Measurements from ENCODE around the gene DMRT2.

DMRT2 gene

GRCh38 chr9:1046639-1047572 lies 3.3 kb upstream of the DMRT2 start:
- no peak for DNase-seq (ENCODE audit: low read depth in 2 of 2, low spot score in 1 of 2)

GRCh38 chr9:1047591-1048230 lies 2.4 kb upstream of the DMRT2 start:
- no peak for DNase-seq (ENCODE audit: low read depth in 2 of 2, low spot score in 1 of 2)

DNA sequence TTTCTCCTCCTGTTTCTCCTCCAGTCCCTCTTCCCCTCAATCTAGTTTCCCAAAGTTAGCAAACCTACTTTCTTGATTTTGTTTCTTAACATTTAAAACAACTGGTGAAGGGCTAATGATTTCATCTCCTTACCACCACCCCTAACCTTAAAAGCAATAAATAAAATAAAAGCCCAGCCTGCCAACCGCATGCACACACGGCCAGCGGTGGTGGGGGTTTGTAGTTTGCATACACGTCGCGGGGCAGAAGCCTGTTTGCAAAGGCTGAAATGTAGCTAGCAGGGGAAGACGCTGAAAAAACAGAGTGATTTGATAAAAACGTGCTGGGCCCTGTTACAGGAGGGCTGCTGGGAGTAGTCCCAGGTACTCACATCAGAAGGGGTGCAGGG lies 1.9 kb upstream of the DMRT2 start:
- DNase-seq (ENCODE audit: low read depth in 2 of 2, low spot score in 1 of 2) = no peak

DNA sequence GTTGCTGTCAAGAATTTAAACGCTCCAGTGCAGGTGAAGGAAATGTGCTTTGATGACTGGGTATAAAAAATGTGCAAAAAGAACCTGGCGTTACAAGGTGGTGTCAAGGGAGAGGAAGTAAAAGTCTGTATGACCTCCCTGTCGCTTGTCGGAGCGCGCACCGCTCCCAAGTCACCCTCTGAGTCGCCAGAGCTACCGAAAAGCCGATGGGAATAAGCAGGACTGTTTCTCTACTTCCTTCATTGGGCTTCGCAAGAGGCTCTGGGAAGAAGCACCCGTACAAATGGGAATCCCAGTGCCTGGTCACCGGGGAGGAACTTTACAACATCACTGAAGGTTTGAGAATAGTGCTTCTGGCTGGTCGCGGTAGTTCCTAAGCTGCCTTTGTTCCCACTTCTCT lies 1.3 kb upstream of the DMRT2 start:
- no peak for DNase-seq (ENCODE audit: low read depth in 2 of 2, low spot score in 1 of 2)

GRCh38 chr9:1049641-1050040 lies 516 bp upstream of the DMRT2 start:
- no peak for DNase-seq (ENCODE audit: low read depth in 2 of 2, low spot score in 1 of 2)

- DNase-seq (ENCODE audit: low read depth in 2 of 2, low spot score in 1 of 2) = no peak
Observed at GRCh38 chr9:1051210-1051583, 1.0 kb downstream of the DMRT2 start.

DNA sequence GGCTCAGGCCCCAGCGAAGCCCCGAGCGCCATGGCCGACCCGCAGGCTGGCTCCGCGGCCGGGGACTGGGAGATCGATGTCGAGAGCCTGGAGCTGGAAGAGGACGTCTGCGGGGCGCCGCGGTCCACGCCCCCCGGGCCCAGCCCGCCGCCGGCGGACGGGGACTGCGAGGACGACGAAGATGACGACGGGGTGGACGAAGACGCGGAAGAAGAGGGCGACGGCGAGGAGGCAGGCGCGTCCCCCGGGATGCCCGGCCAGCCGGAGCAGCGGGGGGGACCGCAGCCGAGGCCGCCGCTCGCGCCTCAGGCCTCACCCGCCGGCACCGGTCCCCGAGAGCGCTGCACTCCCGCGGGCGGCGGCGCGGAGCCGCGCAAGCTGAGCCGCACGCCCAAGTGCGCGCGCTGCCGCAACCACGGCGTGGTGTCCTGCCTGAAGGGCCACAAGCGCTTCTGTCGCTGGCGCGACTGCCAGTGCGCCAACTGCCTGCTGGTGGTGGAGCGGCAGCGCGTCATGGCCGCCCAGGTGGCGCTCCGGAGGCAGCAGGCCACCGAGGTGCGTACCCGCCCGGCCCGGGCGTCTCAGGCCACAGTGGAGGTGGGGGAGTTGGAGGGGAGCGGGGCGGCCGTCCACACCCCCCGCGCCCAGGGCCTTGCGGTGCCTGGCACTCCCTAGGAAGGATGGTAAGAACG lies 1.6 kb downstream of the DMRT2 start:
- no peak for DNase-seq (ENCODE audit: low read depth in 2 of 2, low spot score in 1 of 2)

DNA sequence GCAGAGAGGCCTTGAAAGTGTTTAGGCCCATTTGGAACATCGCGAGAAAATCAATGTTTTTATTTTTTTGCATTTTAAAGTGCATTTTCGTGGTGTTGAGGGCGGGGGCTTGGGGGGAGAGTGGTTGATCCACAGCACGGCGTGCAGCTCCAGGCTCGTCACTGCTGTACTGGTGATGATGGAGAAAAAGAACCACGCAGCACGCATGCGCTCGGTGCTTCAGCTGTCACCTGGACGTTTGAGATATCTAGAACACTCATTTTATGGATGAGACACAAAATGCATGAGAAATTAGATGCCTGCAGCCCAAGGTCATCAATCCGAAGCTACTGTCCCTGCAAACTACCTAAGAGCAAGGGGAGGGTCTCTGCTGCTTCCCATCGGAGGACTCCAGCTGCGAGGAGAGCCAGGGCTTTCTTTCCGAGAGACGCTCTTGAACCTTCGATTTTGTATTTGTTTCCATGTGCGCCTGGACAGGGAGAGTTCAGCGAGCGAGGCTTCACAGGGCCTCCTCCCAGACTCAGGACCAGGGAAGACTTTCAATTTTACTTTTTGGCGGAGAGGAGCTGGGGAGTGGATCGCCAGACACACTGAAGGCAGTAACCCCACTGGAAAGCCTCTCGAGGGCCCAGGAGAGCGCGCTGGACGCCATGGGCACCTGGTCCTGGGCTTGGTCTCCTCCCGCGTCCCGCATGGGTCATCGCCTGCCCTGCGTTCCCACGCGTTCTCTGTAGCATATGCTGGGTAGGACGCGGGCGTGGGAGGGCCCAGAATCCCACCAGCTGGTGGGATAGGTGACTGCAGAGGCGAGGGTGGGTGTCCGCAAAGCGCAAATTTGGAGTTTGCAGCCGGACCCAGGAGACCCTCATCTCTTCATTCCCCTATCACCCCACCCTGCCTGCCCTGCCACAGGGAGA lies 2.5 kb downstream of the DMRT2 start:
- DNase-seq (ENCODE audit: low read depth in 2 of 2, low spot score in 1 of 2) = no peak

GRCh38 chr9:1053282-1053621 lies 3.1 kb downstream of the DMRT2 start:
- no peak for DNase-seq (ENCODE audit: low read depth in 2 of 2, low spot score in 1 of 2)

GRCh38 chr9:1053986-1054425 lies 3.8 kb downstream of the DMRT2 start:
- DNase-seq (ENCODE audit: low read depth in 2 of 2, low spot score in 1 of 2) = no peak

DNA sequence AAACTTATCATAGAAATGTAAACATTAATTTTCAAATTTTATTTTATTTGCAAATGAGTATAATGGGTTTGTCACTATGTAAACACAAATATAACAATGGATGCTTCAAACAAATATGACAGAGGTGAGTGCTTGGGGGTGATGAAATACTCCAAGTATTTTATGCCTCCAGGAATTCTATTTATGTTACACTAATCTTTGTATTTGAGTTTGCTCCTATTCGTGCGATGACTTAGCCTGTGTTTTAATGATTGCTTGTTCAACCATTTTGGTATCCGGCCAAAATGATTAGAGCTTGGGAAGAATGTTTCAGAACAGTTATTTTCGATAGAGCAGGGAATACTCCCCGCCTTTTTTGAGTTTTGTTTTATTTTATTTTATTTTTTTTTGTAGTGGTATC lies 5.0 kb downstream of the DMRT2 start:
- DNase-seq (ENCODE audit: low read depth in 2 of 2, low spot score in 1 of 2) = no peak

GRCh38 chr9:1057910-1058309 lies 7.8 kb downstream of the DMRT2 start:
- no peak for DNase-seq (ENCODE audit: low read depth in 2 of 2, low spot score in 1 of 2)

DNA sequence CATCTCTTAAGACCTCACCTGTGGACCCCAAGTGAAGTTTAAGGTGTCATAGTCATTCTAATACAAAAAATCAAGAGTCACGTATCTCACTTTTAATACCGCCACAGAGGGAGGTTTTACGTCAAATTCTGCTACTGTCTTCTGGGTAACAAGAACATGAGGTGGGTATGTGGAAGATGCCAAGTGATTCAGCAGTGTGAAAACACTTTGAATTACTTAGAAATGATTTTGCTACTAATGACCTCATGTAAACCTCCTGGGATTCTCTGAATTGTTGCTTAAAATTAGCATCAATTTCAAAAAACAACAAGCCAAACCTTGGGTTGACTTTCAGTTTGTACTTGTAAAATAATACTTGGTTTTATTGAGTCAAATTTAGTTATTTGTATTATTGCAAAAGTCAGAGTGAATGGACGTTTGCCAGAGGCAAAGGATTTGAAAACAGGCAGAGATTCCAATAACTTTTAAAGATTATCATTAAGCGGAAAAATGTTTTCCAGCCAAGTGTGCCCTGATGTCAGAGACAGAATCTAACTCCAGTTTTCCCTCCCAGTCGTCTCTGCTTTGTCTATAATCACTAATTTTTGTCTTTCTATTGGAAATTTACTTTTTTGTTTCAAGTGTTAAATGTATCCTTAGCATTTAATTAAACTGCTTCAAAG lies 8.8 kb downstream of the DMRT2 start:
- DNase-seq (ENCODE audit: low read depth in 2 of 2, low spot score in 1 of 2) = no peak

GRCh38 chr9:1065130-1065529 lies 15.0 kb downstream of the DMRT2 start:
- DNase-seq (ENCODE audit: low read depth in 2 of 2, low spot score in 1 of 2) = no peak

DNA sequence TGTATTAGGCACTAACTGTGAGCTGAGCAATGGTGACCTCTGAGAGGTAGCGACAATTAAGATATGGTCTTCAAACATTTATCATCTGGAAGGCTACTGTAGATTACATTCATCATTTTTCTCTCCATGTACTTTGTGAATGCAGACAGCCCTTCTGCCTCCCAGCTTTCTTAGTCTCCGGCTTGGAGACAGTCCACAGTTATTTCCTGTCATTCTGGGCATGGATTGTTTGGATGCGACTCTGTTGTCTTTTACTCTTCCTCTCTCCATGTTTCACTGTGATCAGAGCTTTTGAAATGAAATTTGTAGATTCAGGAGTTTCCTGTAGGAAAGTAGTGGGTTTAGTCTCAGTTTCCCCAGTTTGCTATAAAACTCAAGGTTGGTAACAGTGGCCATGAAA lies 20.5 kb downstream of the DMRT2 start:
- no peak for DNase-seq (ENCODE audit: low read depth in 2 of 2, low spot score in 1 of 2)

DNA sequence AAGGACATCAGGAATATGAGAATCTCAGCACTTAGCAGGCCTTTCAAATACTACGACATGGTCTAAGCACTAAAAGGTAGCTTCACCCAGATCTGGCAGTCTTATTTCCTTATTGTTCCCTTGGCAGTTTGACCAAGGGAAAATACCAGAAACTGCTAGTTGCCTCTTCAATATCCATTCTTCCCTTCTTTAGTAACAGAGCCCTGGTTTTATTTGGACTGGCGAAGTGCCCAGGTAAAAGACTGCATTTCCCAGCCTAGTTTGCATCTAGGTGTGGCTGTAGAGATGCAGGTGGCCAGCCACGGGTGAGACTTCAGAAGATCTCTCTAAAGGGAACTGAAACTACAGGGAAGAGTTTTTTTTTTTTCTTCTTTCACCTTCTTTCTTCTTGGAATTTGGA lies 21.6 kb downstream of the DMRT2 start:
- DNase-seq (ENCODE audit: low read depth in 2 of 2, low spot score in 1 of 2) = no peak

- DNase-seq (ENCODE audit: low read depth in 2 of 2, low spot score in 1 of 2) = no peak
Observed at GRCh38 chr9:1073497-1073896, 23.3 kb downstream of the DMRT2 start.

GRCh38 chr9:1077616-1078015 lies 27.5 kb downstream of the DMRT2 start:
- no peak for DNase-seq (ENCODE audit: low read depth in 2 of 2, low spot score in 1 of 2)

- DNase-seq (ENCODE audit: low read depth in 2 of 2, low spot score in 1 of 2) = no peak
Observed at GRCh38 chr9:1083325-1083913, 33.3 kb downstream of the DMRT2 start.

- no peak for DNase-seq (ENCODE audit: low read depth in 2 of 2, low spot score in 1 of 2)
Observed at GRCh38 chr9:1085086-1085485, 34.9 kb downstream of the DMRT2 start.
